Hematopoietic multipotent progenitor cell treated with erythropoietin and hydrocortisone succinate and interleukin-3 and kit ligand, for 8 days (in vitro differentiated cells): ENCODE data around the gene ITGAV.

Source experiments
- DNase-seq: peaks from one replicate; pipeline ENCODE4 v3.0.0-alpha.2; 2015

ITGAV gene

DNA sequence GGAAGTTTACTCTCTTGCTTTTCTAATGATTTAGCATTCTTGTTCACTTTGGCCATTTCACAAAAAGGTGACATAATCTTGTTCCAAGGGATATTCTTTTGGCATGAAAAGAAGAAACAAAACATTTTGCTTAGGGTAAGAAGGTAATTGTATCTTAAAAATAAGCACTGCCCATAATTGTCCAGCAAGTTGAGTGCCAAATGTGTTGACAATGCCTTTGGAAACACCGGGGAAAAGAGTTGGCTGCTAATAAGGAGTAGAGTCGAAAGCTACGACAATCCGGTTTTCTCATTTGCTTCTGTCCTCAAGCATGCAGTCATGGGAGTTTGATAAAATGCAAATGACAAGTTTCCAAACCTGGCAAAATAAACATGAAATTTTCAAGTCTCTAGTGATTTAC is 27.3 kb downstream of the ITGAV start:
- no peak for DNase-seq

DNA sequence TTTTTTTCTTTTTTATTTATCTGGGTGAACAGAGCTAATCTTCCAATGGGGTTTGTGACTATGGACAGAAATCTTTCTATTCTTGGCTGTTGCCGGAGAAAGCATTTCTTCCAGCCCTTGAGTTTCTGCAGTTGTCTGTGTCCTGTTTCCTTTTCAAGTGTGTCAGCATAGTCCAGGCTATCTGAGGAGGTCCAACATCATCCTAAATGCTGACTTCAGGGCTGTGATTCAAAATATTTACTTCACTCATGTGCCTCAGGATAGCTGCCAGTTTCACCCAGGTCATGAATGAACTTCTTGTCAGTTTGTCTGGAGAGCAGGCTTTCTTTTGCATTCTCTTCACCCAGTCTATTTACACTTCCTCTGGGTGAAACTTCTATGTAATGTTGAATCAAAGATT is 27.9 kb downstream of the ITGAV start:
- no peak for DNase-seq

DNA sequence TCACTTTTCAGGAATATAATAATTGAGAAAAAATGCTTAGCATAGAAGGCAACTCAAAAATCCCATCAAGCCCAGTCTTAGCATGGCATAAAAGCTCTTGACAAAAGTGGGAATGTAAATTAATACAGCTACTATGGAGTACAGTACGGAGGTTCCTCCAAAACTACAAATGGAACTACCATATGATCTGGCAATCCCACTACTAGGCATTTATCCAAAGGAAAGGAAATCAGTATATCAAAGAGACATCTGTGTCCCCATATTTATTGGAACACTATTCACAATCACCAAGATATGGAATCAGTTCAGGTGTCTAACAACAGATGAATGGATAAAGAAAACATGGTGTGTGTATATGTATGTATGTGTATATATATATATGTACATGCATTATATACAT is 28.8 kb downstream of the ITGAV start:
- no peak for DNase-seq

DNA sequence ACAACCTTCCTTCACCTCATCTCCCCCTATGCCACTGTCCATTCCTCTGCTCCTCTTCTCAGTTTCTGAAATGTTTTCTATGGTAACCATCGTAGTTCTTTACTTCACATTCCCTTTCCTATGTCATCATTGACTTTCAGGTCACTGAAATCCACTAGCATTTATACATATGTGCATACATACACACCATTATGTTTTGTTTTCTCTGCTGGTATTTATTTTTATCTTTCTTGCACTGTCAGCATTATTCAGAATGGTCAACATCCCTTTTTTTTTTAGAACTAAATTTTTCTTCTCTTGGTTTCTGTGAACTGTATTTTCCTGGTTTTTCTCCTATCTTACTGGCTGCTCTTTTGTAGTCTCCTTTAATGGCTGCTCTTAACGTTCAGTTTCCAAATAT is 33.2 kb downstream of the ITGAV start:
- no peak for DNase-seq

DNA sequence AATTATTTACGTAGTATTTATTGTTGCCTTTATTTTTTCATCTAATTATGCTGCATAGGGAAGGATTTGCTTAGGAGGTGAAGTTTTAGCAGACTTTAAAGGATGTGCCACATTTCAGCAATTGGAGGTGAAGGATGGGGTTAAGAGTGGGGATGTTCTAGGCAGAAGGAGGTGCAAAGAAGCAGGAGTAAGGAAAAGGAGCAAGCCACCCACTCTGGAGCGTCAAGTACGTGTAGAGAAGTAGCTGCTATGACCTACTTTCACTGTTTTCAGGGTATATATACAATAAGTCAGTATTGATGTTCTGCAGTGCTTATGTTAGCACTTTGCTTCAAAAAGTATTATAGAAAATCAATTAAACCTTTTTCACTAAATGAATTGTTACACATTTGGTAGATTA is 34.4 kb downstream of the ITGAV start:
- no peak for DNase-seq

DNA sequence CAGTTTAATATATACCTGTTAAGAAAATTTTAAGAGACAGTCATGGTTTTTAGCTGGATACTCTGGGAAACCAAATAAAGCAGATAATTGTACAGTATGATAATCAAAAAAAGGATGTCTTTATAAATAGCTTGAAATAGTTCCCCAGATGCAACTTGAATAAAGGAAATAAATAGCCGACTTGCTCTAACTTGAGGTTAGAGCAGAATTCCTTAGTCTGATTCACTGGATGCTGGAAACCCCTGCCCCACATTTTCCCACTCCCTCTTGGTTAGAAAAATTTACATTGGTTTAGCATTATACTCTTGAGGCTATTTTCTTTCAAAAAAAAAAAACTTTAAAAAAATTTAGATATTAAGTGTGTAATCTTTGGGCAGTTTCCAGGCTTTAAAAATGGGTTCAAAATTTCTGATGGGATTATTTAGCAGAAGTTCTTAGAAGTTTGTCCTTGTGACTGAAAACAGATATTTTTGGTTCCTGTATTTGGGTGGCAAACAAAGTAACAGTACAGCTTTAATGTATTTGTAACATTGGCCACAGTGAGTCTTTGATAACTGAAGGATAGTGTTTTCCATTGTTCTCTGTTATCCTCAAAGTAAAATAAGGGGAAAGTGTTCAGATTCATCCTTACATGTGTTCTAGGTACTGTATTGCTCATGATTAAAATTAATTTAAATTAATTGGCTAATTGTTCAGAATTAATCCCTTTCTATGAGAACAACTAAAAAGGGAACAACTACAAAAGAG is 39.6 kb downstream of the ITGAV start:
- DNase-seq, result no peak

DNA sequence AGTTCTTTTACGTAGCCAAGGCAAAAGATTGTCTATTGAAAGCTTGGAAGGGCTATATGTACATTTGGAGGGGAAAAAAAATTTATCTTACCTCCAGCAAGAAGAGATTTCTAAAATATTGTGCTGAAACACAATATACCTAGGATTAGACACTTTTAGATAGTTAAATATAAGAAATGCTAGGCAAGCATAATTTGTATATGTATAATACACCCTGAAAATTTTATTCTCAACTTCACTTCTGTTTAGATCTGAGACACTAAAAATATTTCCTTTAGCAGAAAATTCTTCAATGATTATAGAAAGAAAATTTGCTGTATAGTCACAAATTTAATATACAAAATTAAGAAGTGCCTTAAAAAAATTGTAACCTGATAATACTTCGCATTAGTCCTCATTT is 42.6 kb downstream of the ITGAV start:
- DNase-seq, result no peak

DNA sequence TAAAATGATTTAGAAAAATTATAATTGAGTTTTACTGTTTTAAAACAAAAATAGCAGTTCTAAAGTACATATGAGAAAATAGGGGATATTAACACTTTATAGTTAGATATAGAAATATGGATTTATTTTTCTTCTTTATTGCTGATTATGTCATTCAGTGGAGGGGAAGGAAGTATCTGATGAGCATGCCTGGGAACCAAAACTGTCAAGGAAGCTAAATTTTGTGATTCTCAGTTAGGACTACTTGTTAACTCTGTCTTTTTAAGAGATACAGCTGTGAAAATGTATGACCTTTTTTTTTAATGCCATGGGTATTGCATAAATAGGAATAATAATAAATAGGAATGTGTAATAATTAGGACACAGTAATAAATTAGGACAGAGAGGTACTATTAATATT is 44.8 kb downstream of the ITGAV start:
- DNase-seq, result no peak

DNA sequence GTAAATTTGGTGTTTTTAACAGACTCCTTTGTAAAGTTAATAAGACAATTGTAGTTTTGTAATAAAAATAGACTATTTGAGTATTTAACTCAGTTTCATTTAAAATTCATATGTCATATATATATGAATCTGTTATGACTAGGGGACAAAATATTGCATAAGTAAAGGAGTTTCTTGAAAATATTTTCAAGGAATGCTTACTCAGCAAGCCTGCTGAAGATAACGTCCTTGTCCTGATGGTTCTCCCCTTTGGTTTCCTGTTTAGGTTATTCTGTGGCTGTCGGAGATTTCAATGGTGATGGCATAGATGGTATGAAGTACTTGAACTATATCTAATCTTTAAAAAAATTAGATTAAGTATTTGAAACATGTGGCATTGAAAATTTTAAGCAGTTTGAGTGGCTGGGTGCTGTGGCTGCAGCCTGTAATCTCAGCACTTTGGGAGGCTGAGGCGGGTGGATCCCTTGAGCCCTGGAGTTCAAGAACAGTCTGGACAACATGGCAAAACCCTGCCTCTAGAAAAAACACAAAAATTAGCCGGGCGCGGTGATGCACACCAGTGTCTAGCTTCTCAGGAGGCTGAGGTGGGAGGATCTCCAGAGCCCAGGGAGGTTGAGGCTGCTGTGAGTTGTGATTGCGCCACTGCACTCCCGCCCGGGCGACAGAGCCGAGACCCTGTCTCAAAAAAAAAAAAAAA is 47.1 kb downstream of the ITGAV start:
- DNase-seq, result no peak

DNA sequence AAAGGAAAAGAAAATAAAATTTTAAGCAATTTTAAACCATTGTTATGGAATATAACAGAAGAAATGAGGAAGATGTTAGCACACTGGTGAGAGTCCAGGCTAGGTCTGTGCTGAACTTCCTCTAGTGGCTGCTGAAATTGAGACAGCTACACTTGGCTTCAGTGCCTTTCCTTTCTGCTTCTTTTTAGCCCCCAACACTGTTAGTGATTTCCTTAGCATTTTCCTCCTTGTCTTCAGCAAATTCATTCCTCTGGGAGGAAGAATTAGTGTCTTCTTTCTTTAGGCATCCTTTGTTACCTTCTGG is 47.6 kb downstream of the ITGAV start:
- no peak for DNase-seq

DNA sequence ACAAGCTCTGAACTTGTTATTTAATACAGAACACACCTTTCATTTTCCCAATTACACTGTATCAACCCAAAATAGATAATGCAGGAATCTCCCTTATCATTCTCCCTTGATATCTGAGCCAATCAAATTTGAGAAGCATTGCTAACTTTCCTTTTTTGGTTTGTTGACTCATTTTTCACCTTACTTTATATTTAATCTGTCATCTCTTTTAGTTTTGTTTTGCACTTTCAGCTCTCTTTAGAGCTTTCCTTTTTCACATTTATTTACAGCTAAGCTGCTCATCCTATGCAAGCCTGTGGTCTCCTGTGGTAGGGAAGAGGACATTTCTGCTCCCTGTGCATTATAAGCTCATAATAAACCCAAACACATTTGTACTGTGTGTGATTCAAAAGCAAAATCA is 50.1 kb downstream of the ITGAV start:
- no peak for DNase-seq

DNA sequence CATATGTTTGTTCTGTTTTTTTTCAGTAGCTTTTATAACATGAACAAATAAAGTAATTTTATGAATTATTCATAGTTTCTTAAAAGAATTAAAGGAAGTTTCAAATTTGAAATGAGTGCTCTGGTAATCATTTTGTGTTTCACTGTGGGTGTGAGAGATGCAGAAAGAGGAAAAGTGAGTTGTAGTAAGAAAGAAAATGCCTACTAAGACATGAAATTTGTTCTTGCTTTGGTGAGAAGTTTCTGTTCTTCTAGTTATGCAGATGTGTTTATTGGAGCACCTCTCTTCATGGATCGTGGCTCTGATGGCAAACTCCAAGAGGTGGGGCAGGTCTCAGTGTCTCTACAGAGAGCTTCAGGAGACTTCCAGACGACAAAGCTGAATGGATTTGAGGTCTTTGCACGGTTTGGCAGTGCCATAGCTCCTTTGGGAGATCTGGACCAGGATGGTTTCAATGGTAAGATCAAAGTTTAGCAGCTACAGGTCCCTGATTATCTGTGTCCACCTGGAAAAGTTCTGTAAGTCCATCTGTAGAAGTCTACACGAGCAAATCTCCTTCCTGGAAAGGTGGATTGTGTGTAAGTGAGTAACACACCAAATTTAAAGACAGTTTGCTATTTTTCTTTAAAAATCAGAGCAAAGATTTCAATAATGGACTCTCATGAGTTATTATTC is 51.4 kb downstream of the ITGAV start:
- no peak for DNase-seq

DNA sequence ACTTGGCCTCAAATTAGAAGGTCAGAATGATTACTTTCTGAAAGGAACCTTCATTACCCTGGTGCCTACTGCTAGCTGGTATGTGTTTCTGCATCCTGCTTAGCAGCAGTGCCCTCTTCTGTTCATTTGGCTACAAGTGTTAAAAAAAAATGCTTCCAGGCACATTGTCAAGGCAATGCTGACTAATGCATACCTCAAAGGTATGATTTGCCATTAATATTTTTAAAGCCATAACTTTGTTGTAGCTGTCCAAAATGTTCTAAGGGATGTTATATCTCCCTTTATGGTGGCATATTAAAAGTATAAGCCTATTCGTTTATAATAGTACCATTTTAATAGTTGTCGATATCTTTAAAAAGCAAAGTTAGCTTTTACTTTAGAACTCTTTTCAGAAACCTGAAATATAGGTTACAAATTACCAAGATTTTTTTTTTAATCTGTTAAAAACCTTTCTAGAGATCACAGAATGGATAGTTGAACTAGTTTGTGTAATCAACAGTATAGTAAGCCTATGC is 52.0 kb downstream of the ITGAV start:
- DNase-seq, result peak; percentile 67

DNA sequence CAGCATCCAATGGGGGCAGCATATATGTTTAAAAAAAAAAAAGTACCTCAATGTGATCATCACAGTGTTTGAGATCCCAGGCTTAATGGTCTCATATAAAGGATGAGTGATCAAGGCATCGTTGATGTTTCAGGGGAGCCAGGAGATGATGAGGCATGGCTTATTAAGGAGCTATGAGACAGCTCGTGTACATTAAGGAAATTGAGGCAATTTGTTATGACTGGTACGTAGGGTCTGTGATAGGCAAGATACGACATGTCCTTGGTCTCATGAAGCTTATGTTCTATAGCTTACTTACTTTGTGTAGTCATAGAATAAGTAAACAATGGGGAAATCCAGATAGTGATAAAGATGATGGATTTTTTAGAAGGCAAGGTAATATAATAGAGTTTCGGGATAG is 54.9 kb downstream of the ITGAV start:
- DNase-seq, result no peak

DNA sequence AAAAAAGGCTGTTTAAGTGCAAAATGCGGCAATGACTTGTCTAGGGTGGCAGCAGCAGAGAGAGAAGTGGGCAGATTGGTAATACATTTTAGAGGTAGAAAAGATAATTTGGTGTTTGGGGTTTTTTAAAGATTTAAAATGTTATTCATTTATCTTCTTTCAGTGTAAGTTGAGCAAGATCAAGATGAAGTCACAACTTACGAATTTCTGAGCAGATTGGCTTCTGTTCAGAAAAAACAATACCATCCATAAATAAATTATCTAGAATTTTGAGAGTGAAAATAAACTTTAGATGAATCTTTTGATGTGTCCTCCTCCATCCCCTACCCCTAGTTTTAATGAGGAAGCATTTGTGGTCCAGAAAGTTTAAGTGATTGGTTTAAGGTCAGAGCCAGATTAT is 56.1 kb downstream of the ITGAV start:
- no peak for DNase-seq

DNA sequence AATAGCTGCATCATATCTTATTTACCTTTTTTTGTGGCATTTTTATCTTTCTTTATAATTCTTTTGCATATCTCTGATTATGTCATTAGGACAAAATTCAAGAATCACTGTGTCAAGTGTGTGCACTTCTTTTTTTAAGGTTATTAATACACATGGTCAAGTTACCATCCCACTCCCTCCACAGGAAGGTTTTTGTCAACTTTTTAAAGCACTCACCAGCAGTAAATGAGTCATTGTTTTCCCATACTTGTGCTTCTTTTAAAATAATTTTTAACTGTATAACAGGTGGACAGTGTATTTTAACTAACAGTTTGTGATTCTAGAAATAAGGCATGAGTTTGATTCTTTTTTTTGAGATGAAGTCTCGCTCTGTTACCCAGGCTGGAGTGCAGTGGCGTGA is 58.3 kb downstream of the ITGAV start:
- no peak for DNase-seq

DNA sequence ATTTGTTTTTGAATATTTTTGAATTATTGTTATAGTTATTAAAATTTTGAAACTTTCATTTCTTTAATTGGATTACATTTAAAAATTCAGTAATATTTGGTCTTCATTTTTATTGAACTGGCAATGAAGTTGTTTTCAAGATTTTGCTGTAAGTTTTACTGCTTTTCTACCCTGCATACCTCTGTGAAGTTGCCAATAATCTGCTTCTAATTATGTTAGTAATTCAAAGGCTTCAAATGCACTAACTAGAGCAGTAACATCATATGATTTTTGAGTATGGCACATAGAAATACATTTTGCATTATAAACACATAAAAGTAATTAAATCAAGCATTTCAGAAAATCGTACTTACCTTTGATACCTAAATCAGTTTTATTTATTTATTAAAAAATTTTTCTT is 63.7 kb downstream of the ITGAV start:
- no peak for DNase-seq

DNA sequence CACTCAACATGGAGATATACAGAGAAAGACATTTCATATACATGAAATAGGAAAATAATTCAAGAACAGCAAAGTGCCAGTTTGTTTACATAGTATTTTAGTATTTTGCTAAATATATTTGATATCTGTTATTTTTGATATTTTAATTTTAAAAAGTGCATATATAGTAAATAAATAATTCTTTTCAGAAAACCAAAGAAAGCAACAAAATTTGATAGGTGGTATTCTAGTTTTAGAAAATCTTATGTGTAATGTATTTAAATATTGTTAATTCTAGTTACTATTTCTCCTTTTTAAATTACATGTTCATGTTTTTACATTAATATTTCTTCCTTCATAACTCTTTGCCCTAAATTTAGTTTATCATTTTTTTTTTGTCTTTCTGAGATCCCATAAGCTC is 69.5 kb downstream of the ITGAV start:
- no peak for DNase-seq

DNA sequence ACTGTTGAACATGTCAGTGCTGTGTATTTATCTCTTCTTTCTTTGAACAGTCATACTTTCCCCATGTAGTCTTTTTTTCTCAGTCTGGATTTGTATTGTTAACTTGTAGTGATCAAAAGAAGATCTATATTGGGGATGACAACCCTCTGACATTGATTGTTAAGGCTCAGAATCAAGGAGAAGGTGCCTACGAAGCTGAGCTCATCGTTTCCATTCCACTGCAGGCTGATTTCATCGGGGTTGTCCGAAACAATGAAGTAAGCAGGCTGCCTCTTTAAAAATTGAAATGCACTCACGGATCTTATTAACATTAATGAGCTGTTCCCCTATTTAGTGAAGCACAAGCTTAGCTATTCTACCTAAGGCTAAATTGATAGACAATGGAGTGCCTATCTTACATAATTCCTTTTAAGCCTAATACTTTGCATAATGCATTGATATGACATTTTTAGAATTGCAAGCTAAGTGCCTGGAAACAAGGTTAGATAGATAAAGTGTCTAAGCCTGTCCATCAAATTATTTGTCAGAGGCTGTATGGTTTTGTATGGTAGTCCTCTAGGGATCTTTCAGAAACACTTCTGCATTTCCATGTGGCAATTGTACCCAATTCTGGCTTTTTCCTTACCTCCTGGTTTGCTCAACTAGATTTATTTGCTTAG is 74.7 kb downstream of the ITGAV start:
- no peak for DNase-seq

DNA sequence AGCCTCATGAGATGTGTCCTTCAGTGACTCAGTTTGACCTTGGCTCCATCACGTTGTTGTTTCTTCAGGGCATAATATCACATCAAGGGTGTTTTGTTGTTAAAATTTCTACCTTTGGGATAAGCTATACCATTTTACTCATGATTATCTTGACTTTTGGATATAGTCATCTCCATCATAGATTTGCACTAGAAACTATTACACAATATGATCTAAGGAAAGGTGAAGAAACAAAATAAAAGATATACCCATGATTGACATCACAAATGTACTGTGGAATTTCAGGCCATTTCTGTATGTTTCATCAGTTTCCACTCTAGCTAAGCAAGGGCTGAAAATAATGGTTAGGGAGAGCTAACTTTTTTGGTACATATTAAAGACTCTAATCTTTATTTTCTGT is 79.3 kb downstream of the ITGAV start:
- no peak for DNase-seq

DNA sequence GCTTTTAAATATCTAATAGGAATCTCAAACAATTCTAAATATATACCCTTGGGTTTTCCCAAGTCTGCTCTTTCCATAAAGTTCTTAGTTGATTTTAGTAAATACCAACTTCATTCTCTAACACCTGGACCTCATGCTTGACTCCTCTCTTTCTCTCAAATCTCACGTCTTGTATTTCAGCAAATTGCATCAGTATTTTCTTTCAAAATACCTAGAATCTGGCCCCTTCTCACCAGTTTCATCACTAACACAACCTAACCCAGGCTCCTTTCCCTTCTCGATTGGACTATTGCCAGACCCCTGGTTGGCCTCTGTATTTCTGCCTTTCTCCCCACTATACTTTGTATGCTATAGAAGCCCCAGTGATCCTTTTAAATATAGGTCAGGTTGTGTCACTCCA is 81.0 kb downstream of the ITGAV start:
- DNase-seq, result no peak

DNA sequence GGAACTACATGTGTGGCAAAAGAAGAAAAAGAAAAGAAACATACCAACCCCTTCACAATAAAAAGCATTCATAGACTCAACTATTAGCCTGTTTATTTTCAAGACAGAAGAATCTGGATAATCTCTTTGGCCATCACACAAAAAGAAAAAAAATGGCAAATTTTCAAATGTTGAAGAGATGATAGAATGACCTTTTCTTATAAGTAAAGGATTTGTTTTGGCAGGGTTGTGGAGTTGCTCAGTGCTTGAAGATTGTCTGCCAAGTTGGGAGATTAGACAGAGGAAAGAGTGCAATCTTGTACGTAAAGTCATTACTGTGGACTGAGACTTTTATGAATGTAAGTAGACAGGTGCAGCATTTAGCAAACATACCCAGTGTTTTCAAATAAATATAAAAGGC is 85.5 kb downstream of the ITGAV start:
- DNase-seq, result no peak

DNA sequence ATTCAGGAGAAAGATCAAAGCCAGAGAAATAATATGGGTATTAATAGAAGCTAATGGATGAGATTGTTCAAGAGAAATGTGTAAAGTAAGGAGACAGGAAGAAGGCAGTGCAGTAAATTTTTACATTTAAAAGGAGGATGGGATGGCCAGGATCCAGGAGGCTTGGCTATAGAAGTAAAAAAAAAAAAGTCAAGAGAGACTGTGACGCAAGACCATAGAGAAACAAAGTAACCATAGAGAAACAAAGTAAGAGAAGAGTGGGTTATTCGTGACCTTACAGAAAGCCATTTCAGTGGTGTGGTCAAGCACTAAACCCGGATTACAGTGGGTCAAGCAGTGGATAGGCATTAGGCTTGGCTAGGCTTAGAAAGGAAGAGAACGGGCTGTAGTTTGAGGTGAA is 93.5 kb downstream of the ITGAV start:
- DNase-seq, result no peak

DNA sequence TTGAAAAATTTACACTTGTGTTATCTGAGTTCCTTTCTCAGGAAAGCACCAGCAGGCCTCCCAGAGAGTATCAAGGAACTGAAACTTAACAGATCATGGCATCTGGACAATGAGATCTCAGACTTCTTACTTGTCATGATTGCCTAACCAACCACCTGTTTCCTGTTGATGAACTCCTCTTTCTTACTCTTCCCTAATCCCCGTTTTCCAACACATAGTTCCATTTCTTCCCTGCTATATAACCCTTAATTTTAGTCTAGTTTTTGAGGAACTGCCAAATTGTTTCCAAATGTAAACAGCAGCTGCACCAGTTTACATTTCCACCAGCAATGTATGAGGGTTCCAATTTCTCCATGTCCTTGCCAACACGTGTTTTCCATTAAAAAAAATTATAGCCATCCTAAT is 98.0 kb downstream of the ITGAV start:
- no peak for DNase-seq
